LNCAP (cell line): ENCODE data around the gene ZPBP.

Experiments
- CTCF ChIP-seq: fragments of 450-650 bp; IDR thresholded peaks from 2 replicates; pipeline ENCODE4 v1.5.1; 2017; ENCODE audit warnings: mild to moderate bottlenecking

Gene ZPBP

GRCh38 chr7:50092579-50093491, at the start of gene ZPBP:
Gene ZPBP, minus strand, starts transcription at chr7:50093246. Its CDS starts 52 bp downstream, at chr7:50093194.
- peak; percentile 74 for TF ChIP-seq CTCF

GRCh38 chr7:50142425-50143017, 49.5 kb upstream of the ZPBP start:
- peak; percentile 76 for TF ChIP-seq CTCF

GRCh38 chr7:50141854-50142253, 48.8 kb upstream of the ZPBP start:
- TF ChIP-seq CTCF: no peak

- TF ChIP-seq CTCF: no peak
These were observed 48.1 kb upstream of the ZPBP start for GRCh38 chr7:50141131-50141530.

- TF ChIP-seq CTCF: no peak
These were observed 47.6 kb upstream of the ZPBP start for GRCh38 chr7:50140688-50141087.

- no peak for TF ChIP-seq CTCF
These were observed 45.1 kb upstream of the ZPBP start for GRCh38 chr7:50138101-50138500.

- no peak for TF ChIP-seq CTCF
These were observed 32.7 kb upstream of the ZPBP start for GRCh38 chr7:50125766-50126165.
